Muscle of leg (tissue), 11 donors: ENCODE results near the gene RAD1. TPM values are rescaled to one million over a fixed set of nuclear protein-coding genes. Genes with fewer than 3 reads are reported as not detected.

ENCODE experiments used
- DNase-seq: peaks from one replicate; pipeline ENCODE4 v3.0.0; 2013
- H3K27ac ChIP-seq: one replicate; pipeline ENCODE4 v1.5.1; 2013; ENCODE audit warnings: mild to moderate bottlenecking, low read length, control low read depth
- H3K27me3 ChIP-seq: one replicate; pipeline ENCODE4 v1.6.1; 2013; ENCODE audit warnings: low read length; ENCODE audit not compliant: control insufficient read depth, insufficient read depth
- H3K36me3 ChIP-seq: one replicate; pipeline ENCODE4 v1.6.1; 2013; ENCODE audit warnings: low read length; ENCODE audit not compliant: control insufficient read depth, insufficient read depth
- H3K4me1 ChIP-seq: one replicate; pipeline ENCODE4 v1.6.1; 2013; ENCODE audit warnings: low read length; ENCODE audit not compliant: control insufficient read depth, insufficient read depth
- H3K4me3 ChIP-seq: one replicate; pipeline ENCODE4 v1.5.1; 2013; ENCODE audit warnings: low read length, control low read depth
- H3K9me3 ChIP-seq: replicated peaks from 2 replicates; pipeline ENCODE4 v1.6.1; 2013; ENCODE audit warnings: low read depth, low read length; ENCODE audit not compliant: control insufficient read depth
- WGBS: methylation state at CpG from one replicate; pipeline ENCODE4 v1.1.5; 2013; ENCODE audit warnings: missing lambda C conversion rate; ENCODE audit not compliant: insufficient coverage; 5-methylcytosine and 5-hydroxymethylcytosine counted together
- polyA plus RNA-seq, 8 donors: library from polyadenylated mRNA; unstranded; fragments of 120-200 nt; gene quantifications; one replicate each; pipeline versions ENCODE4 v1.2.1 to v1.2.3, GENCODE V29; 2013; ENCODE audit warnings: inconsistent platforms in 1 of 8, low replicate concordance in 1 of 8; ENCODE audit not compliant: insufficient read length in 8 of 8, insufficient read depth in 1 of 8
- total RNA-seq: library from RNA; stranded (reverse); fragments of 120-200 nt; gene quantifications from one replicate; pipeline ENCODE4 v1.2.4, GENCODE V29; 2013

The RAD1 gene
- total and polyA plus RNA-seq, 9 donors: 17.4 to 25.1 (median 20.5) TPM

- Histone ChIP-seq H3K27ac (no peak overlapping the region), H3K9me3 (no peaks in the 10 kb centered on the region), H3K27me3 (no peaks in the 10 kb centered on the region), H3K36me3 (peaks cover 2% of the 10 kb centered on the region), H3K4me3 (no peak overlapping the region), H3K4me1 (no peaks in the 10 kb centered on the region)
- DNase-seq: no peak
These were observed 17.7 kb downstream of the RAD1 start for GRCh38 chr5:34897646-34898045.

GRCh38 chr5:34895641-34896419 is 19.5 kb downstream of the RAD1 start:
- Histone ChIP-seq H3K4me3 (no peak overlapping the region), H3K36me3 (peaks cover 2% of the 10 kb centered on the region), H3K27ac (no peak overlapping the region), H3K4me1 (no peaks in the 10 kb centered on the region), H3K9me3 (no peaks in the 10 kb centered on the region), H3K27me3 (no peaks in the 10 kb centered on the region)
- no peak for DNase-seq
- WGBS: 90% methylated on average over 2 of the region's 2 CpGs

GRCh38 chr5:34894716-34895115 is 20.6 kb downstream of the RAD1 start:
- Histone ChIP-seq H3K27me3 (no peaks in the 10 kb centered on the region), H3K4me1 (no peaks in the 10 kb centered on the region), H3K36me3 (peaks cover 2% of the 10 kb centered on the region), H3K27ac (no peak overlapping the region), H3K9me3 (no peaks in the 10 kb centered on the region), H3K4me3 (no peak overlapping the region)
- WGBS: no CpG with 5 or more reads among the region's 1 CpG
- no peak for DNase-seq

GRCh38 chr5:34892414-34892813 is 22.9 kb downstream of the RAD1 start:
- 73% methylated on average over 6 of the region's 6 CpGs for WGBS
- H3K36me3 ChIP-seq: no peaks in the 10 kb centered on the region
- no peaks in the 10 kb centered on the region for H3K27me3 ChIP-seq
- no peaks in the 10 kb centered on the region for H3K9me3 ChIP-seq
- no peaks in the 10 kb centered on the region for H3K4me1 ChIP-seq
- H3K27ac ChIP-seq: peak overlapping the region; percentile 52
- no peak for DNase-seq
- H3K4me3 ChIP-seq: no peak overlapping the region

GRCh38 chr5:34891981-34892380 is 23.3 kb downstream of the RAD1 start:
- DNase-seq: peak; percentile 98
- Histone ChIP-seq H3K9me3 (no peaks in the 10 kb centered on the region), H3K27ac (peak overlapping the region; percentile 52), H3K36me3 (no peaks in the 10 kb centered on the region), H3K4me1 (no peaks in the 10 kb centered on the region), H3K27me3 (no peaks in the 10 kb centered on the region), H3K4me3 (no peak overlapping the region)
- 21% methylated on average over 2 of the region's 5 CpGs for WGBS

- H3K9me3 ChIP-seq: no peaks in the 10 kb centered on the region
- no CpG with 5 or more reads among the region's 1 CpG for WGBS
- no peaks in the 10 kb centered on the region for H3K4me1 ChIP-seq
- H3K27me3 ChIP-seq: no peaks in the 10 kb centered on the region
- DNase-seq: no peak
- no peak overlapping the region for H3K27ac ChIP-seq
- no peaks in the 10 kb centered on the region for H3K36me3 ChIP-seq
- H3K4me3 ChIP-seq: no peak overlapping the region
These were observed 25.9 kb downstream of the RAD1 start for GRCh38 chr5:34889394-34889793.

- no peak for DNase-seq
- Histone ChIP-seq H3K9me3 (no peaks in the 10 kb centered on the region), H3K27ac (no peak overlapping the region), H3K36me3 (no peaks in the 10 kb centered on the region), H3K4me3 (no peak overlapping the region), H3K27me3 (no peaks in the 10 kb centered on the region), H3K4me1 (no peaks in the 10 kb centered on the region)
- 88% methylated on average over 1 of the region's 3 CpGs for WGBS
These were observed 28.7 kb downstream of the RAD1 start for GRCh38 chr5:34886392-34887119.

- Histone ChIP-seq H3K27me3 (no peaks in the 10 kb centered on the region), H3K4me1 (no peaks in the 10 kb centered on the region), H3K9me3 (peaks cover 6% of the 10 kb centered on the region), H3K4me3 (no peak overlapping the region), H3K36me3 (no peaks in the 10 kb centered on the region), H3K27ac (no peak overlapping the region)
- DNase-seq: no peak
These were observed 34.1 kb downstream of the RAD1 start for GRCh38 chr5:34881246-34881645.

GRCh38 chr5:34876275-34876674 is 39.0 kb downstream of the RAD1 start:
- H3K36me3 ChIP-seq: no peaks in the 10 kb centered on the region
- no peak overlapping the region for H3K4me3 ChIP-seq
- peaks cover 8% of the 10 kb centered on the region for H3K9me3 ChIP-seq
- no peak for DNase-seq
- no peak overlapping the region for H3K27ac ChIP-seq
- H3K4me1 ChIP-seq: no peaks in the 10 kb centered on the region
- no peaks in the 10 kb centered on the region for H3K27me3 ChIP-seq

- no peak for DNase-seq
- H3K27me3 ChIP-seq: no peaks in the 10 kb centered on the region
- H3K27ac ChIP-seq: no peak overlapping the region
- H3K9me3 ChIP-seq: no peaks in the 10 kb centered on the region
- no peak overlapping the region for H3K4me3 ChIP-seq
- H3K4me1 ChIP-seq: no peaks in the 10 kb centered on the region
- no CpG with 5 or more reads among the region's 2 CpGs for WGBS
- H3K36me3 ChIP-seq: no peaks in the 10 kb centered on the region
These were observed 44.9 kb downstream of the RAD1 start for GRCh38 chr5:34870382-34870781.
